Stimulated activated CD4-positive, alpha-beta T cell treated with anti-CD3 and anti-CD28 coated beads, Interleukin-1b, Interleukin-23, amount 100 ng/mL, for 48 hours (primary cell): ENCODE data around the gene ODAPH.

Source experiments
- DNase-seq: peaks from one replicate; pipeline ENCODE4 v3.0.0-alpha.2; 2020

The ODAPH gene

GRCh38 chr4:75545526-75545925 is 10.3 kb upstream of the ODAPH start:
- DNase-seq: no peak

DNA sequence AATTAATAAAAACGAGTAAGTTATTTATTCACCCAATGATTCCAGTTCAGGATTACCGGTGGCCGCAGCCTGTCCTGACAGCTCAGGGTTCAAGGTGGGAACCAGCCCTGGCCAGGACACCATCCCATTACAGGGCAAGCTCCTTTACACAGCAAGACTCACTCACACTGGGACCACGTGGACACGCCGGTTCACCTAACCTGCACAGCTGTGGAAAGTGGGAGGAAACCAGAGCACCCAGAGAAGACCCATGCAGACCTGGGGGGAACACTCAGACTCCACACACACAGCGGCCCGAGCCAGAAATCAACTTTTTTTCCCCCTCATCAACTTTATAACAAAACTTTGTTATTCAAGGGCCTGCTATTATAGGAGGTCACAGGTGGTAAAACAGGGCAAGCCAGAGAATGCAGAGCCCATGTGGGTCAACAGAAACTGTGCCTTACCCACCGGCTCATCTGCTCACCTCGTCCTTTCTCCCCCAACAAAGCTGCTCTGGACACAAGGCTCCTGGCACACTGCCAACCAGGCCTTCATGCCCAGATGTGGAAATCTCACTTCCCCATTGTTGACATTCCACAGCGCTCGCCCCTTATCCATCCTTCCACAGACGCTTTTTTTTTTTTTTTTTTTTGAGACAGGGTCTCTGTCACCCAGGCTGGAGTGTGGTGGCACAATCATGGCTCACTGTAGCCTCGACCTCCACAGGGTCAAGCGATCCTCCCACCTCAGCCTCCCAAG is 8.0 kb upstream of the ODAPH start:
- no peak for DNase-seq

DNA sequence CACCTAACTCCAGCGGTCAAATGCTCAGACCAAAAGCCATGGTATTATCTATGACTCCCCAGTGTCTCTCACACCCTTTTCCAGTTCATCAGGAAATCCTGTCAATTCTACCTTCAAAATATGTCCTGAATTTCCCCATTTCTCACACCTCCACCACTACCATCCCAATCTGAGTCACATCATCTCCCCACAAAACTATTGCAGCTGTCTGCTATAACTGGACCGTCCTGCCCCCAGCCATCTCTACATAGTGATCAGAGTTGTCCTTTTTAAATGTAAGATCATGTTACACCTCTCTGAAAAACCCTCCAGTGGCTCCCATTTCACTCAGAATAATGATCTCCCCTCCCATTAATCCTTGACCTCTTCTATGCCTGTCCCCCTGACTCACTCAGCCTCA is 6.8 kb upstream of the ODAPH start:
- DNase-seq: no peak

GRCh38 chr4:75552452-75552851 is 3.4 kb upstream of the ODAPH start:
- DNase-seq: no peak

- no peak for DNase-seq
Observed at GRCh38 chr4:75557696-75558095, 1.8 kb downstream of the ODAPH start.

GRCh38 chr4:75561789-75562188 is 5.9 kb downstream of the ODAPH start:
- DNase-seq: no peak

DNA sequence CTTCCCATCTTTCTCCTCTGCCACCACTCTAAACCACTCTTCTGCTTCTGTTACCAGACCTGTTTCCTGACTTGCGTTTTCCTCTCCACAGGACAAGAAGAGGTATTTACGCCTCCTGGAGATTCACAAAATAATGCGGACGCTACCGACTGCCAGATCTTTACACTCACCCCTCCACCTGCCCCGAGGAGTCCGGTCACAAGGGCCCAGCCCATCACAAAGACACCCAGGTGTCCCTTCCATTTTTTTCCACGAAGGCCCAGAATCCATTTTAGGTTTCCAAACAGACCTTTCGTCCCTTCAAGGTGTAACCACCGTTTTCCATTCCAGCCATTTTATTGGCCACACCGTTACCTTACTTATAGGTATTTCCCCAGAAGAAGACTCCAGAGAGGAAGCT is 8.2 kb downstream of the ODAPH start:
- no peak for DNase-seq

DNA sequence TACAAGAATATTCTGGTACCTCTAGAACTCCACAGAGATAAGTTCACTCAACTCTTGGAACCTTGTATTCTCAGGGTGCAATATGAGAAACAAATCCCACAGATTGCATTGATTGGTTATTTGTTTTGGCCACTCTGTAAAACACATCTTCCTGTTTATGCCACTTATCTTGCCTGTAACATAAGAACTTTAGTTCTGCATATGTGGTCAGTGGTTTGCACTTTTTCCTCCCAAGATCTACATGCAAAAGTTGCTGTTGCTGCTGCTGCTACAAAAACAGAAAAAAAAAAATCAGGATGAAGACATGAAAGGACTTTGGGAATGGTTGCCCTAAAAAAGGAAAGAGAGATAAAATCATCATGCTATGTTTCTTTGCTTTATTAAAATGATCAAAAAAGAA is 9.6 kb downstream of the ODAPH start:
- DNase-seq: no peak

DNA sequence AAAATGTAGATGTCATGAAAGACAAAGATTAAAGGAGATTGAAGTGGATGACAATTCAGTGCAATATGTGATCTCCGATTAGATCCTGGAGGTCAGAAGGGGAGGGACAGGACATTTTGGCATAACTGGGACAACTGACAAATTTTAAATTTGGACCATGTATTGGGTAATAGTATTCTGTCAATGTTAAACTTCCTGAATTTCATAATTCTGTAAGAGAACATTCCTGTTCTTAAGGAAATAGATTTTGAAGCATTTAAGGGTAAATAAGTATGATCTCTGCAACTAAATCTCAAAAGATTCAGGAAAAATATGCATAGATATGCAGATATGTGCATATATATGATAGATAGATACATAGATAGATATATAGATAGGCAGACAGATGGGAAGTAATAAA is 11.0 kb downstream of the ODAPH start:
- no peak for DNase-seq

DNA sequence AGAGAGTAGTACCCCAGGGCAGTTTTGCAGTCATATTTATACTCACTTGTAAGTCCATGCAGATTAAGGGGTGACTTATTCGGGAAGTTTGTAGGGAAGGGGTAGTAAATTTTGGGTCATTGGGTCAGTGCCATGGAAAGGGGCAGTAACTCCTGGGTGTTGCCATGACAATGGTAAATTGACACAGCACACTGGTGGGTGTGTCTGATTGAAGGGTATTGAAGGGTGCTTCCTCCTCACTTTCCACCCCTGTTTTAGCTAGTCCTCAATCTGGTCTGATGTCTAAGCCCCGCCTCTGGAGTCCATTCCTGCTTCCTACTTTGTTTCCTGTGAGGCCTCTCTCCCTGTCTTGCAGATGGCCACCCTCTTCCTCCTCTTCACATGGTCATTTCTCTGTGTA is 11.9 kb downstream of the ODAPH start:
- DNase-seq: no peak

DNA sequence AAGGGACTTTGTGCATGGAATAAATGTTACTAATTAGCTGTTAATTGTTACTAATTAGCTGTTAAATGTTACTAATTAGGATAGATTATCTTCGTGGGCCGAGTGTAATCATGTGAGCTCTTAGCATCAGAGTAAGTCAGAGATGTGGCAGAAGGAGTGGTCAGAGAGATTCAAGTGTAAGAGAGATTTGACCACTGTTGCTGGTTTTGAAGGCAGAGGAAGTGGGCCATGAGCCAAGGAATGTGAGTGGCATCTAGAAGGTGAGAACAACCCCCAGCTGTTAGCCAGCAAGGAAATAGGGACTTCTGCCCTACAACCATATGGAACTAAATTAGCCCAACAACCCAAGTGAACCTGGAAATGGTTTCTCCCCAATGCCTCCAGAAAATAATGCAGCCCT is 28.2 kb downstream of the ODAPH start:
- DNase-seq: no peak

GRCh38 chr4:75593393-75593792 is 37.5 kb downstream of the ODAPH start:
- DNase-seq: no peak

DNA sequence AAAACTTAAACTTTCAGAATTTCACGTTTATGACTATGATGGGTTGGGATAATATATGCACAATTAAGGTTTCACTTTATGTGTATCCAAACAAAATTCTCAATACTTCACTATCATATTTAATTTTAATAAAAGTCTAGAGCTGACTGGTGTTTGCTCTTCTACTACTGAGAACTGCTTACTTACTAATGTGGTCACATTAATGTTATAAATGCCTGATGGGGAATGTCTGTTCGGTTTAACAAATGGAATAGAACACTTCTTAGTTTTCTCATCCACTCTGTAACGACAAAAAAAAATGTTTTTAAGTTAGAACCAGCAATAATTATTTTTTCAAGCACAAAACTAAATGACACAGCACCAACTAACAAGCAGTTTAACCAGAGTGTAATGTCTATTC is 40.2 kb downstream of the ODAPH start:
- no peak for DNase-seq

DNA sequence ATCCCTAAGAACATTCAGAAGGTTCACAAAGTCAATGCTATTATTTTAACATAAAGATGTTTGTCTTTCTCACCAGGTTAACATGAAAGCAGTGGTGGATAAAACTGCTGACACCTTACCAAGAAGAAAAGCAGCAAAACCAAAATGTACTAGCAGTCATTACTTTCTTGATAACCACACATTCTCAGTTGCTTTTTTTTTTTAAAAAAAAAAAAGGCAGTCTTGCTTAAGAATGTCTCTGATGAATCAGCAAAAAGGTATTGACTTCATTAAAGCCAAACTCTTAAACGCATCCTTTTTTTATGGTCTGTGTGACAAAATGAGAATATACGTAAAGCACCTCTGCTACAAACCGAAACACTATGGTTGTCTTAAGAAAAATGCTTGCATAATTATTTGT is 42.5 kb downstream of the ODAPH start:
- DNase-seq: no peak

- no peak for DNase-seq
Observed at GRCh38 chr4:75599647-75600046, 43.8 kb downstream of the ODAPH start.

DNA sequence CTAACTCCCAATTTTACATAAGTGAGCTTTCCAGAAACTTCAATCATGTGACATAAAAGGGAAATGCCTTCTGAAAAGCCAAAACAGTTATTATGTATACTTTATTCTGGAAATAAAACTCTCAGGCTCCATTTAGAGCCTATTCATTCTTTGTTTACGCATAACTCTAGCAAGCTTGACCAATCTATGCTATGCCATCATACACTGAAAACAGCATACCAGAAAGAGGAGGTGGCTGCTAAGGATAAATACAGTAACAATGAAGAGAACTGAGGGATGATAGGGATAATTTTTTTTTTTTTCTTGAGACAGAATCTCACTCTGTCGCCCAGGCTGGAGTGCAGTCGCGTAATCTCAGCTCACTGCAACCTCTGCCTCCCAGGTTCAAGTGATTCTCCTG is 50.1 kb downstream of the ODAPH start:
- DNase-seq: no peak

DNA sequence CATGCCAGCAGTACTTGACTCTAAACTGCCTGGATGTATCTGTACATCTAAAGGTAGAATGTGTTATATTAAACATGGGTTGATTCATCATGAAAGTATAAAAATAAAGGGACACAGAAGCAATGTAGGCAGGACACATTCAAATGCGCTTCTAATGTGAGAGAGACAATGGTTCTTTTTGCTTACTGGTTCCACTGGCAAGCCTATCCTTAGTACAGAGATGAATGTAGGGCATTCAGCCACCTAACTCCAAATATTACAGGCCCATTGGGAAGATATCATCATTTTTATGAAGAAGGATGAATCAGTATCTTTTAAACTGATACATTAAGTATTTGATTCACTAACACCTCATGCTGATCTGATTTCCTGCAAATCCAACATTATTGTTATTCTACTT is 56.4 kb downstream of the ODAPH start:
- DNase-seq: no peak
